Transverse colon (tissue), 4 donors: ENCODE measurements around the gene PLA1A. TPM values are rescaled to one million over a fixed set of nuclear protein-coding genes. Genes with fewer than 3 reads are reported as not detected.

Experiments used
- DNase-seq: peaks from one replicate; pipeline ENCODE4 v3.0.0-alpha.2; 2019
- H3K27ac ChIP-seq, 4 donors: fragments of 200-600 bp; sonication (generic); 2 replicates each; pipeline ENCODE4 v1.5.1; 2016 to 2018; ENCODE audit warnings: inconsistent platforms in 4 of 4
- H3K27me3 ChIP-seq: fragments of 200-600 bp; sonication (generic); 2 replicates; pipeline ENCODE4 v1.5.1; 2017; ENCODE audit warnings: inconsistent platforms
- H3K36me3 ChIP-seq, 4 donors: fragments of 200-600 bp; sonication (generic); 2 replicates each; pipeline ENCODE4 v1.5.1; 2017 to 2019; ENCODE audit warnings: inconsistent platforms in 4 of 4
- H3K4me1 ChIP-seq, 4 donors: fragments of 200-600 bp; sonication (generic); 2 replicates each; pipeline ENCODE4 v1.5.1; 2017 to 2020; ENCODE audit warnings: inconsistent platforms in 4 of 4
- H3K4me3 ChIP-seq, 4 donors: fragments of 200-600 bp; sonication (generic); 1 replicate in 1 of 4; 2 replicates in 3 of 4; pipeline versions ENCODE4 v1.5.1 to v1.6.1; 2017 to 2019; ENCODE audit warnings: inconsistent platforms in 4 of 4
- H3K9me3 ChIP-seq, 2 donors: fragments of 200-600 bp; sonication (generic); 2 replicates each; pipeline ENCODE4 v1.5.1; 2017 to 2019; ENCODE audit warnings: inconsistent platforms in 2 of 2
- CTCF ChIP-seq, 5 experiments: fragments of 200-600 bp in 3 of 5; fragments of 450-650 bp in 2 of 5; sonication (generic) in 3 of 5; IDR thresholded peaks; 1 replicate in 2 of 5; 2 replicates in 3 of 5; pipeline ENCODE4 v1.5.1; 2016 to 2017; ENCODE audit warnings: antibody characterized with exemption in 5 of 5, inconsistent platforms in 3 of 5, mild to moderate bottlenecking in 2 of 5, moderate library complexity in 1 of 5
- EP300 ChIP-seq: sonication (generic); formaldehyde crosslinking; IDR thresholded peaks from one replicate; pipeline ENCODE4 v1.6.1; 2017; ENCODE audit warnings: antibody characterized with exemption, low read depth
- POLR2A ChIP-seq: fragments of 450-650 bp; IDR thresholded peaks from one replicate; pipeline ENCODE4 v1.6.1; 2016; ENCODE audit warnings: antibody characterized with exemption, mild to moderate bottlenecking, moderate library complexity
- POLR2AphosphoS5 ChIP-seq, 3 donors: sonication (generic); formaldehyde crosslinking; IDR thresholded peaks; one replicate each; pipeline ENCODE4 v1.6.1; 2016; ENCODE audit warnings: antibody characterized with exemption in 3 of 3
- WGBS, 2 donors: methylation state at CpG; one replicate each; pipeline ENCODE4 v1.1.5; 2018; ENCODE audit warnings: low coverage in 1 of 2; 5-methylcytosine and 5-hydroxymethylcytosine counted together
- in situ Hi-C, 4 donors: fragments of 200-750 bp; cut with MboI; loops; one replicate each; pipeline versions ENCODE4 v1.15.0 to v1.15.1; 2017; ENCODE audit warnings: low sequenced_read_pairs in 3 of 4, low pct_ligation_motif_present in 1 of 4, low pct_unique_long_range_greater_than_20kb in 1 of 4
- intact Hi-C: fragments of 100-400 bp; cut with DNase I; formaldehyde crosslinking; loops from one replicate; pipeline ENCODE4 v1.15.1; 2023; ENCODE audit warnings: low total_unique reads
- total RNA-seq, 4 donors: library from RNA; depleted of rRNA; stranded (reverse); fragments of >200 nt; gene quantifications; one replicate each; pipeline ENCODE4 v1.1.0, GENCODE V29; 2016

PLA1A gene
- total RNA-seq, 4 donors from 2014 or later: 0.95 to 3.2 (median 2.2) TPM; not detected in 1

- intact Hi-C loops (no loop called here), in situ Hi-C loops (no loop called here)
- H3K4me1 ChIP-seq: peaks cover 0 to 13% (median 8%) of the 10 kb centered on the region in 4 donors
- no peaks in the 10 kb centered on the region for H3K36me3 ChIP-seq
- H3K9me3 ChIP-seq: no peaks in the 10 kb centered on the region
- no peak overlapping the region for H3K27ac ChIP-seq
- no peak for DNase-seq
- TF ChIP-seq POLR2A (no peak), CTCF (IDR thresholded peaks at IDR 0.05) (no peak), EP300 (no peak), POLR2AphosphoS5 (IDR thresholded peaks at IDR 0.05) (no peak)
- no peak overlapping the region for H3K4me3 ChIP-seq
- H3K27me3 ChIP-seq: no peaks in the 10 kb centered on the region
- WGBS, 2 donors: 71 to 92% methylated on average over 5 to 6 of the region's 6 CpGs
These were observed 15.5 kb upstream of the PLA1A start for GRCh38 chr3:119582178-119582577.

- no peak for DNase-seq
- TF ChIP-seq EP300 (no peak), POLR2A (no peak), CTCF (IDR thresholded peaks at IDR 0.05) (no peak), POLR2AphosphoS5 (IDR thresholded peaks at IDR 0.05) (no peak)
- H3K27me3 ChIP-seq: no peaks in the 10 kb centered on the region
- intact Hi-C loops: no loop called here
- in situ Hi-C loops: no loop called here
- peaks cover 0 to 5% (median 4%) of the 10 kb centered on the region in 4 donors for H3K4me1 ChIP-seq
- no peaks in the 10 kb centered on the region for H3K36me3 ChIP-seq
- H3K9me3 ChIP-seq: no peaks in the 10 kb centered on the region
- H3K27ac ChIP-seq: no peak overlapping the region
- no peak overlapping the region for H3K4me3 ChIP-seq
- 95 to 98% methylated on average over 8 to 10 of the region's 10 CpGs for WGBS, 2 donors
These were observed 12.5 kb upstream of the PLA1A start for GRCh38 chr3:119585208-119585607.

- TF ChIP-seq POLR2AphosphoS5 (IDR thresholded peaks at IDR 0.05): no peak
- TF ChIP-seq CTCF (IDR thresholded peaks at IDR 0.05): no peak
- no peak for TF ChIP-seq POLR2A
- TF ChIP-seq EP300: no peak
- in situ Hi-C loops: no loop called here
- no peak overlapping the region for H3K4me3 ChIP-seq
- no peak overlapping the region for H3K27ac ChIP-seq
- no peaks in the 10 kb centered on the region for H3K27me3 ChIP-seq
- H3K4me1 ChIP-seq: no peaks in the 10 kb centered on the region
- intact Hi-C loops: no loop called here
- no peak for DNase-seq
- H3K36me3 ChIP-seq: no peaks in the 10 kb centered on the region
- no peaks in the 10 kb centered on the region for H3K9me3 ChIP-seq
- WGBS, 2 donors: 96 to 100% methylated on average over 1 to 11 of the region's 11 CpGs
These were observed 11.7 kb upstream of the PLA1A start for GRCh38 chr3:119585856-119586570.

GRCh38 chr3:119586733-119587172, 10.9 kb upstream of the PLA1A start:
- Histone ChIP-seq H3K36me3 (no peaks in the 10 kb centered on the region), H3K9me3 (no peaks in the 10 kb centered on the region), H3K27ac (no peak overlapping the region), H3K4me3 (no peak overlapping the region), H3K27me3 (no peaks in the 10 kb centered on the region), H3K4me1 (no peaks in the 10 kb centered on the region)
- TF ChIP-seq POLR2AphosphoS5 (IDR thresholded peaks at IDR 0.05) (no peak), POLR2A (no peak), EP300 (no peak), CTCF (IDR thresholded peaks at IDR 0.05) (no peak)
- in situ Hi-C loops: no loop called here
- 62 to 73% methylated on average over 3 of the region's 3 CpGs for WGBS, 2 donors
- no peak for DNase-seq
- intact Hi-C loops: no loop called here
